C4-2B (cell line): Measurements from ENCODE around the gene GK2.

Experiments used
- H3K27ac ChIP-seq: fragments of 450-650 bp; 2 replicates; pipeline ENCODE4 v1.5.1; 2017
- ZFX ChIP-seq: fragments of 450-650 bp; IDR thresholded peaks from 2 replicates; pipeline ENCODE4 v1.6.1; 2017
- TF ChIP-seq, protein P1 (sequence below): fragments of 450-650 bp; conservative IDR thresholded peaks from 2 replicates; pipeline ENCODE4 v1.5.1; 2017; ENCODE audit warnings: mild to moderate bottlenecking

Gene GK2

DNA sequence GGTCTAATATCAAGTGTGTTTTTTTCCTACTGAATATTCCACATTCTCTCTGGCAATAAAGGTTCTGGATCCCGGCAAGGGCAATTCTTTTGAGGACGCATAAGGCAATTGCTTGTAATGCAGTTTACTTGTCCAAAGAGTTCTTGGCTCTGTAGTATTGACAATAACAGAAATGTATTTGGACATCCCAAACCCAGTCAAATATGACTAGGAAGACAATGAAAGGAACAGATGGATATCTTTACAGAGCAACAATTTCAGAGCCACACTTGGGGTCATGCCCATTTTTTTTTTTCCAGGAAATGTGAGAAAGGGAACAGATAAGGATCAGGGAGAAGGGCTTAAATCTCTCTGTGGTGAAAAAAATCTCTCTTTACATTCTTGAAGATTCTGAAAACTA is 12.2 kb downstream of the GK2 start:
- no peak overlapping the region for H3K27ac ChIP-seq
- TF ChIP-seq ZFX: no peak
- TF ChIP-seq, protein P1, sequence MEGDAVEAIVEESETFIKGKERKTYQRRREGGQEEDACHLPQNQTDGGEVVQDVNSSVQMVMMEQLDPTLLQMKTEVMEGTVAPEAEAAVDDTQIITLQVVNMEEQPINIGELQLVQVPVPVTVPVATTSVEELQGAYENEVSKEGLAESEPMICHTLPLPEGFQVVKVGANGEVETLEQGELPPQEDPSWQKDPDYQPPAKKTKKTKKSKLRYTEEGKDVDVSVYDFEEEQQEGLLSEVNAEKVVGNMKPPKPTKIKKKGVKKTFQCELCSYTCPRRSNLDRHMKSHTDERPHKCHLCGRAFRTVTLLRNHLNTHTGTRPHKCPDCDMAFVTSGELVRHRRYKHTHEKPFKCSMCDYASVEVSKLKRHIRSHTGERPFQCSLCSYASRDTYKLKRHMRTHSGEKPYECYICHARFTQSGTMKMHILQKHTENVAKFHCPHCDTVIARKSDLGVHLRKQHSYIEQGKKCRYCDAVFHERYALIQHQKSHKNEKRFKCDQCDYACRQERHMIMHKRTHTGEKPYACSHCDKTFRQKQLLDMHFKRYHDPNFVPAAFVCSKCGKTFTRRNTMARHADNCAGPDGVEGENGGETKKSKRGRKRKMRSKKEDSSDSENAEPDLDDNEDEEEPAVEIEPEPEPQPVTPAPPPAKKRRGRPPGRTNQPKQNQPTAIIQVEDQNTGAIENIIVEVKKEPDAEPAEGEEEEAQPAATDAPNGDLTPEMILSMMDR: no peak

DNA sequence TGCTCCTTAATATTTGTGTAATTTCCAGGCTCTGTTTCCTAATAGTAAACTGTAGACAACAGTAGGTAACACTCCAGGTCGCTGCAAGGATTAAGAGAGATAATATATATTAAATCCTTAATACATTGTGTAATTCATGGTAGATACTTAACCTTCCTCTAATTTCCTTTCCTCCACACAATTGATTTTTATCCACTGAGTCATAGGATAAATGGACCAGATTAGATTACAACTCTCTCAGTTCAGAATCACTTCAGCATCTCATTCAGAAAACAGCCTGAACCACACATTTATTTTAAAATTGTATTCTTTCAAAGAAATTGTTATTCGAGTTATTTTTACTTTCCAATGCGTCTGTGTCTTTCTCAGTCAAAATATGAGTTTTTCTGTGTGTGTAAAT is 17.1 kb downstream of the GK2 start:
- TF ChIP-seq, protein P1: no peak
- no peak for TF ChIP-seq ZFX
- H3K27ac ChIP-seq: no peak overlapping the region

DNA sequence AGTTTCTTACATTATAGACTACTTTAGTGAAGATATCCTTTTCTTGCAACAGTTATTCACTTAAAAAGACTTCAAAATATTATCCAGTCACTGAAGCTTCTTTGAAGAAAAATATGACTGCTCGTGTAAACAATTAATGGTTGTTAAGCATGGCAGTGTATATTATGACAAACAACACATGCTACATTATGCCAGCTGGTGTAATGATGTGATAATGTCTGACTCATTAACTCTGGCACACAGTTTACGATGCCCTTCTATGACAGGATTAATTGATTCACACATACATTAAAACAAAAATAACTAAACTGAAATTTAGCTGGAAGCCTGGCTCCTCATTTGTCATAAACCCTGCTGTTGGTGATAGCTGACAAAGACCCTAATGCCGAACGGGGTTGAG is 22.4 kb downstream of the GK2 start:
- TF ChIP-seq ZFX: no peak
- TF ChIP-seq, protein P1: no peak
- H3K27ac ChIP-seq: no peak overlapping the region

DNA sequence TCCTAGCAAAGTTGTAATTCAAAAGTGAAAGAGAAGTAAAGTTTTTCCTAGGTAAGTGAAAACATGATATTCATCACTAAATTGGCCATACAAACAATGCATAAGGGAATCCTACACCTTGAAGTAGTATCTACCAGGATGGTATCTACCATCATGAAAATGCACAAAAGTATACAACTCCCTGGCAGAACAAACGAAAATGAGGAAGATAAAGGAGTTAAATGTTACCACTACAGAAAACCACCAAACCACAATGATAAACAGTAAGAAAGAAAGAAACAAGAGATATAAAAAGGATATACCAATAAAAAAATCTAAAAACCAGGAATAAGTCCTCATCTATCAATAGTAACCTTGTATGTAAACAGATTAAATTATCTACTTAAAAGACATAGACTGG is 26.9 kb downstream of the GK2 start:
- no peak for TF ChIP-seq ZFX
- TF ChIP-seq, protein P1: no peak

DNA sequence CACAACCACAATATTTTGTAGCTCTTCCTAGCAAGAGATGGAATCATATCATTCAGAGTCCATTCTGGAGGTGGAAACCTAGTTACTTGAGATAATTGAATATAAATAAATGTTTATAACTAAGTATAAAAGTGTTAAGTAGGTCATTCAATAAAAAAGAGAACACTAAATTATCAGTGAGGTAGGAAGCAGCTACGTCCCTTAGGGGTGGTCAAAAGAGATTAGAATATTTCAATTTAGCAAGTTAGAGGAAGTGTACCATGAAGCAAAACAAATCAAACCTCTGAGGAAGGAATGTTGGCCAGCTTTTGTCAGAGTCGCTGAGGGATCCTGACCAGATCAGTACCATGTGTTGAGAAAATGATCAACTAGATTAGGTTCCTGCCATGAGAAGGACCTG is 38.0 kb downstream of the GK2 start:
- TF ChIP-seq ZFX: no peak
- TF ChIP-seq, protein P1: no peak

More for the DNA sequence above, 26.9 kb downstream of the GK2 start:
- H3K27ac ChIP-seq: no peak overlapping the region

DNA sequence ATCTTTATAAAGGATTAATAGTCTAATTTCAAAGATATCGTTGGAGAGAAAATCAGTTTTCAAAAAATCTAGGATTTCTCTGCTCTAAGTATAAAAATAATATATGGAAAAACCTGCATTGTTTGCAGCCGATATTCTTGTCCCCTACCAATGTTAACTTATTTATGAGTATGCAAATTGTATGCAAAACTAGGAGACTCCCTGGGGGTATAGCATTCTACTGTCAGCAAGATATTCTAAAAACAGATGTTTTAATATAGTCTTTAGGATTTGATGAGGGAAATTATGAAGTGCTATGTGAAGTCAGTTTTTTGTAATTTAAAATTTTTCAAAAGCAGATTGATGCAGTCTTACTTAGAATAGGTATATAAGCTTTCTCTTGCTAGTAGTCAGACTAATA is 40.9 kb downstream of the GK2 start:
- H3K27ac ChIP-seq: no peak overlapping the region
- TF ChIP-seq, protein P1: no peak
- TF ChIP-seq ZFX: no peak

More for the DNA sequence above, 38.0 kb downstream of the GK2 start:
- H3K27ac ChIP-seq: no peak overlapping the region

DNA sequence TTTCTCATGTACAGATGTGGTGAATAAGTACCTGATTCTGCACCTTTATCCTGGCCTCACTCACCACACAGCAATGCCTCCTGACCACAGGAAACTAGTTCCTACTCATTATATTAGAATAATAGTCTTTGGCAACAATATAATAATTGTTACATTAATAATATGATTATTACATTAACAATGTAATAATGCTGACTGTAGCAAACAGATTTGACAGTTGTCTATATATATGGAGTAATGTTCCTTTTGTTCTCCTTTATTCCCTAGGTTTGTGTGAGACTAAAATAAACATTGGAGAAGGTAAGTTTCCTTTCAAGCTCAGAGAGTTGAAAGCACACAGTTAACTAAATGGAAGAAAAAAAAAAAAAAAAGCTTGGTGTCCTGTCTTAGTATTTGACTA is 41.6 kb downstream of the GK2 start:
- TF ChIP-seq, protein P1: no peak
- TF ChIP-seq ZFX: no peak
- H3K27ac ChIP-seq: no peak overlapping the region
